ENCODE measurements around the gene CFAP57.

CFAP57 gene

GRCh38 chr1:43214501-43215444 is 42.6 kb downstream of the CFAP57 start:
- POLR2A ChIA-PET = no interaction called here
- CTCF ChIA-PET = no interaction called here
- no peak for DNase-seq (ENCODE audit: extremely low spot score)

GRCh38 chr1:43217747-43218146 is 45.6 kb downstream of the CFAP57 start:
- TF ChIP-seq CTBP1 (IDR thresholded peaks at IDR 0.05; ENCODE audit: borderline replicate concordance) (no peak), ARNT (IDR thresholded peaks at IDR 0.05) (no peak), FOXM1 (IDR thresholded peaks at IDR 0.05; ENCODE audit: borderline replicate concordance) (no peak), SUZ12 (IDR thresholded peaks at IDR 0.05) (no peak), FOXK2 (IDR thresholded peaks at IDR 0.05) (no peak), ELF4 (IDR thresholded peaks at IDR 0.05) (no peak), NFRKB (IDR thresholded peaks at IDR 0.05) (no peak), FOXA1 (IDR thresholded peaks at IDR 0.05) (no peak)
- POLR2A ChIA-PET = no interaction called here
- CTCF ChIA-PET = no interaction called here
- DNase-seq (ENCODE audit: extremely low spot score) = no peak

More at GRCh38 chr1:43214501-43215444, 42.6 kb downstream of the CFAP57 start:
- TF ChIP-seq PKNOX1 (IDR thresholded peaks at IDR 0.05) = no peak
- TF ChIP-seq CTBP1 (IDR thresholded peaks at IDR 0.05; ENCODE audit: borderline replicate concordance) = no peak
- no peak for TF ChIP-seq BHLHE40 (IDR thresholded peaks at IDR 0.05; ENCODE audit: borderline replicate concordance)
- TF ChIP-seq SP1 (IDR thresholded peaks at IDR 0.05) = no peak
- TF ChIP-seq ELF4 (IDR thresholded peaks at IDR 0.05) = no peak
- TF ChIP-seq NFRKB (IDR thresholded peaks at IDR 0.05) = no peak
- no peak for TF ChIP-seq SUZ12 (IDR thresholded peaks at IDR 0.05)
- no peak for TF ChIP-seq TARDBP (IDR thresholded peaks at IDR 0.05)
- no peak for TF ChIP-seq LEF1 (IDR thresholded peaks at IDR 0.05; ENCODE audit: borderline replicate concordance)
- TF ChIP-seq FOXK2 (IDR thresholded peaks at IDR 0.05) = no peak
- no peak for TF ChIP-seq L3MBTL2 (conservative IDR thresholded peaks at IDR 0.05)

GRCh38 chr1:43220905-43221778 is 49.0 kb downstream of the CFAP57 start:
- CTCF ChIA-PET = interaction anchor here (0.7 kb wide), 2 partner anchors 149 to 275 kb away, joined by 3 read pairs; no protein-coding TSS in a partner anchor
- no peak for DNase-seq (ENCODE audit: extremely low spot score)
- TF ChIP-seq ARNT (IDR thresholded peaks at IDR 0.05) (no peak), TARDBP (IDR thresholded peaks at IDR 0.05) (no peak), PKNOX1 (IDR thresholded peaks at IDR 0.05) (no peak), LEF1 (IDR thresholded peaks at IDR 0.05; ENCODE audit: borderline replicate concordance) (no peak), L3MBTL2 (conservative IDR thresholded peaks at IDR 0.05) (no peak), SP1 (IDR thresholded peaks at IDR 0.05) (no peak), BHLHE40 (IDR thresholded peaks at IDR 0.05; ENCODE audit: borderline replicate concordance) (no peak), SUZ12 (IDR thresholded peaks at IDR 0.05) (no peak), ELF4 (IDR thresholded peaks at IDR 0.05) (no peak), ZNF384 (IDR thresholded peaks at IDR 0.05) (no peak)
- POLR2A ChIA-PET = no interaction called here

- ChIA-PET POLR2A (interaction anchor here (0.6 kb wide), 1 partner anchor 267 kb away, joined by 3 read pairs; no protein-coding TSS in a partner anchor), CTCF (no interaction called here)
- TF ChIP-seq BHLHE40 (IDR thresholded peaks at IDR 0.05; ENCODE audit: borderline replicate concordance) (no peak), NFRKB (IDR thresholded peaks at IDR 0.05) (no peak), CTBP1 (IDR thresholded peaks at IDR 0.05; ENCODE audit: borderline replicate concordance) (no peak), ELF4 (IDR thresholded peaks at IDR 0.05) (no peak), ARNT (IDR thresholded peaks at IDR 0.05) (no peak), FOXA1 (IDR thresholded peaks at IDR 0.05) (no peak), SUZ12 (IDR thresholded peaks at IDR 0.05) (no peak), FOXK2 (IDR thresholded peaks at IDR 0.05) (no peak), SP1 (IDR thresholded peaks at IDR 0.05) (no peak), ZNF384 (IDR thresholded peaks at IDR 0.05) (no peak), PKNOX1 (IDR thresholded peaks at IDR 0.05) (no peak), HDGF (IDR thresholded peaks at IDR 0.05; ENCODE audit: borderline replicate concordance) (no peak), L3MBTL2 (conservative IDR thresholded peaks at IDR 0.05) (no peak), FOXM1 (IDR thresholded peaks at IDR 0.05; ENCODE audit: borderline replicate concordance) (no peak)
- no peak for DNase-seq (ENCODE audit: extremely low spot score)
Measured at GRCh38 chr1:43221797-43222196, 49.7 kb downstream of the CFAP57 start.

GRCh38 chr1:43222879-43223278 is 50.7 kb downstream of the CFAP57 start:
- DNase-seq (ENCODE audit: extremely low spot score) = no peak
- TF ChIP-seq FOXA1 (IDR thresholded peaks at IDR 0.05) (no peak), CTBP1 (IDR thresholded peaks at IDR 0.05; ENCODE audit: borderline replicate concordance) (no peak), ARNT (IDR thresholded peaks at IDR 0.05) (no peak), NFRKB (IDR thresholded peaks at IDR 0.05) (no peak), L3MBTL2 (conservative IDR thresholded peaks at IDR 0.05) (no peak), ELF4 (IDR thresholded peaks at IDR 0.05) (no peak), TARDBP (IDR thresholded peaks at IDR 0.05) (no peak), PKNOX1 (IDR thresholded peaks at IDR 0.05) (no peak), SP1 (IDR thresholded peaks at IDR 0.05) (no peak), LEF1 (IDR thresholded peaks at IDR 0.05; ENCODE audit: borderline replicate concordance) (no peak), SUZ12 (IDR thresholded peaks at IDR 0.05) (no peak)
- ChIA-PET POLR2A (no interaction called here), CTCF (interaction anchor here (1.6 kb wide), 1 partner anchor 191 kb away, joined by 4 read pairs; no protein-coding TSS in a partner anchor)
